ENCODE results near the gene ANKRD30B. TPM values are rescaled to one million over a fixed set of nuclear protein-coding genes. Genes with fewer than 3 reads are reported as not detected.

Gene ANKRD30B
- total RNA-seq, 1 donor, result 6.9 TPM

- H3K27ac ChIP-seq (ENCODE audit: low read depth, low read length), result peak overlapping the region; percentile 90
- H3K9me3 ChIP-seq (ENCODE audit: low read depth, low read length), result no peaks in the 10 kb centered on the region
- DNase-seq (ENCODE audit: insufficient read length, low spot score, missing footprints), result no peak
- H3K27me3 ChIP-seq (ENCODE audit: insufficient read depth, low read length), result no peaks in the 10 kb centered on the region
- peak overlapping the region; percentile 27 for H2AFZ ChIP-seq (ENCODE audit: low read length)
- H3K79me2 ChIP-seq (ENCODE audit: insufficient read depth, low read length), result peaks cover 2% of the 10 kb centered on the region
- no peak for TF ChIP-seq CTCF (IDR thresholded peaks at IDR 0.05; ENCODE audit: extremely low read depth, low read depth, low read length)
- H3K4me2 ChIP-seq (ENCODE audit: insufficient read depth, low read length), result peak overlapping the region; percentile 8
- peaks cover 15% of the 10 kb centered on the region for H3K4me1 ChIP-seq (ENCODE audit: insufficient read depth, low read length)
- no peak overlapping the region for H3K4me3 ChIP-seq (ENCODE audit: insufficient read depth, low read length)
- peaks cover 8% of the 10 kb centered on the region for H3K36me3 ChIP-seq (ENCODE audit: insufficient read depth, low read length)
- no peaks in the 10 kb centered on the region for H4K20me1 ChIP-seq (ENCODE audit: insufficient read depth, low read length)
Measured at GRCh38 chr18:14768241-14768640, 20.3 kb downstream of the ANKRD30B start.

GRCh38 chr18:14769381-14769780, 21.4 kb downstream of the ANKRD30B start:
- Histone ChIP-seq H3K27me3 (ENCODE audit: insufficient read depth, low read length) (no peaks in the 10 kb centered on the region), H3K4me1 (ENCODE audit: insufficient read depth, low read length) (peaks cover 15% of the 10 kb centered on the region), H4K20me1 (ENCODE audit: insufficient read depth, low read length) (no peaks in the 10 kb centered on the region), H3K79me2 (ENCODE audit: insufficient read depth, low read length) (peaks cover 2% of the 10 kb centered on the region), H3K9me3 (ENCODE audit: low read depth, low read length) (no peaks in the 10 kb centered on the region), H3K4me2 (ENCODE audit: insufficient read depth, low read length) (no peak overlapping the region), H3K36me3 (ENCODE audit: insufficient read depth, low read length) (peaks cover 8% of the 10 kb centered on the region), H2AFZ (ENCODE audit: low read length) (no peak overlapping the region), H3K27ac (ENCODE audit: low read depth, low read length) (peak overlapping the region; percentile 90), H3K4me3 (ENCODE audit: insufficient read depth, low read length) (no peak overlapping the region)
- no peak for TF ChIP-seq CTCF (IDR thresholded peaks at IDR 0.05; ENCODE audit: extremely low read depth, low read depth, low read length)
- DNase-seq (ENCODE audit: insufficient read length, low spot score, missing footprints), result no peak

GRCh38 chr18:14776801-14777200, 28.8 kb downstream of the ANKRD30B start:
- H3K4me3 ChIP-seq (ENCODE audit: insufficient read depth, low read length), result no peak overlapping the region
- H3K79me2 ChIP-seq (ENCODE audit: insufficient read depth, low read length), result peaks cover 7% of the 10 kb centered on the region
- H3K4me1 ChIP-seq (ENCODE audit: insufficient read depth, low read length), result no peaks in the 10 kb centered on the region
- H3K4me2 ChIP-seq (ENCODE audit: insufficient read depth, low read length), result peak overlapping the region; percentile 52
- H2AFZ ChIP-seq (ENCODE audit: low read length), result no peak overlapping the region
- no peaks in the 10 kb centered on the region for H3K36me3 ChIP-seq (ENCODE audit: insufficient read depth, low read length)
- H4K20me1 ChIP-seq (ENCODE audit: insufficient read depth, low read length), result no peaks in the 10 kb centered on the region
- no peaks in the 10 kb centered on the region for H3K27me3 ChIP-seq (ENCODE audit: insufficient read depth, low read length)
- DNase-seq (ENCODE audit: insufficient read length, low spot score, missing footprints), result no peak
- no peak for TF ChIP-seq CTCF (IDR thresholded peaks at IDR 0.05; ENCODE audit: extremely low read depth, low read depth, low read length)
- H3K9me3 ChIP-seq (ENCODE audit: low read depth, low read length), result no peaks in the 10 kb centered on the region
- peak overlapping the region; percentile 55 for H3K27ac ChIP-seq (ENCODE audit: low read depth, low read length)

- Histone ChIP-seq H3K9me3 (ENCODE audit: low read depth, low read length) (no peaks in the 10 kb centered on the region), H3K27ac (ENCODE audit: low read depth, low read length) (no peak overlapping the region), H3K79me2 (ENCODE audit: insufficient read depth, low read length) (peaks cover 7% of the 10 kb centered on the region), H3K4me2 (ENCODE audit: insufficient read depth, low read length) (no peak overlapping the region), H3K36me3 (ENCODE audit: insufficient read depth, low read length) (no peaks in the 10 kb centered on the region), H3K4me3 (ENCODE audit: insufficient read depth, low read length) (no peak overlapping the region), H3K4me1 (ENCODE audit: insufficient read depth, low read length) (no peaks in the 10 kb centered on the region), H2AFZ (ENCODE audit: low read length) (no peak overlapping the region), H4K20me1 (ENCODE audit: insufficient read depth, low read length) (no peaks in the 10 kb centered on the region), H3K27me3 (ENCODE audit: insufficient read depth, low read length) (no peaks in the 10 kb centered on the region)
- DNase-seq (ENCODE audit: insufficient read length, low spot score, missing footprints), result no peak
- no peak for TF ChIP-seq CTCF (IDR thresholded peaks at IDR 0.05; ENCODE audit: extremely low read depth, low read depth, low read length)
Measured at GRCh38 chr18:14781671-14782070, 33.7 kb downstream of the ANKRD30B start.

Data from osteoblast (primary cell).